ENCODE results near the gene TFDP2. TPM values are rescaled to one million over a fixed set of nuclear protein-coding genes. Genes with fewer than 3 reads are reported as not detected.

The TFDP2 gene
- total RNA-seq, 1 experiment from 2014 or later: 48.2 TPM

DNA sequence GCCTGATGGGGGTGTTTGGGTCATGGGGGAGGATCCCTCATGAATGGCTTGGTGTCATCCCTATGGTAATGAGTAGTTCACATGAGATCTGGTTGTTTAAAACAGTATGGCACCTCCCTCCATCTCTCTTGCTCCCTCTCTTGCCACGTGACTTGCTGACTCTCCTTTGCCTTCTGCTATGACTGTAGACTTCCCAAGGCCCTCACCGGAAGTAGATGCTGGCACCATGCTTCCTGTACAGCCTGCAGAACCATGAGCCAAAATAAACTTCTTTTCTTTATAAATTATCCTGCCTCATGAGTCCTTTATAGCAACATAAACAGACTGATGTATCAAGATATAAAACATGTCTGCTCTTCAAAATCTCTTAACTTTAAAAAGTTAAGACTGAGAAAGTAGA is 96.1 kb downstream of the TFDP2 start:
- no peak for ATAC-seq
- H3K36me3 Mint-ChIP-seq: no peaks in the 10 kb centered on the region
- no peak overlapping the region for H3K4me3 Mint-ChIP-seq
- H3K27ac Mint-ChIP-seq: no peak overlapping the region
- ChIA-PET POLR2A (no interaction called here), CTCF (no interaction called here)
- TF ChIP-seq ZNF121 (CRISPR knock-in tag; IDR thresholded peaks at IDR 0.05) (no peak), MXD4 (CRISPR knock-in tag; IDR thresholded peaks at IDR 0.05; ENCODE audit: borderline replicate concordance) (no peak), ZNF219 (CRISPR knock-in tag; IDR thresholded peaks at IDR 0.05; ENCODE audit: borderline replicate concordance) (no peak), EMX1 (CRISPR knock-in tag; IDR thresholded peaks at IDR 0.05) (no peak), PRRX2 (CRISPR knock-in tag; IDR thresholded peaks at IDR 0.05) (no peak), TEAD1 (CRISPR knock-in tag; IDR thresholded peaks at IDR 0.05) (no peak), ELF4 (CRISPR knock-in tag; IDR thresholded peaks at IDR 0.05; ENCODE audit: low read depth) (no peak)
- TF ChIP-seq, protein P1, sequence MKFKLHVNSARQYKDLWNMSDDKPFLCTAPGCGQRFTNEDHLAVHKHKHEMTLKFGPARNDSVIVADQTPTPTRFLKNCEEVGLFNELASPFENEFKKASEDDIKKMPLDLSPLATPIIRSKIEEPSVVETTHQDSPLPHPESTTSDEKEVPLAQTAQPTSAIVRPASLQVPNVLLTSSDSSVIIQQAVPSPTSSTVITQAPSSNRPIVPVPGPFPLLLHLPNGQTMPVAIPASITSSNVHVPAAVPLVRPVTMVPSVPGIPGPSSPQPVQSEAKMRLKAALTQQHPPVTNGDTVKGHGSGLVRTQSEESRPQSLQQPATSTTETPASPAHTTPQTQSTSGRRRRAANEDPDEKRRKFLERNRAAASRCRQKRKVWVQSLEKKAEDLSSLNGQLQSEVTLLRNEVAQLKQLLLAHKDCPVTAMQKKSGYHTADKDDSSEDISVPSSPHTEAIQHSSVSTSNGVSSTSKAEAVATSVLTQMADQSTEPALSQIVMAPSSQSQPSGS (CRISPR knock-in tag; IDR thresholded peaks at IDR 0.05; ENCODE audit: borderline replicate concordance, low read depth): no peak
- TF ChIP-seq, protein P2, sequence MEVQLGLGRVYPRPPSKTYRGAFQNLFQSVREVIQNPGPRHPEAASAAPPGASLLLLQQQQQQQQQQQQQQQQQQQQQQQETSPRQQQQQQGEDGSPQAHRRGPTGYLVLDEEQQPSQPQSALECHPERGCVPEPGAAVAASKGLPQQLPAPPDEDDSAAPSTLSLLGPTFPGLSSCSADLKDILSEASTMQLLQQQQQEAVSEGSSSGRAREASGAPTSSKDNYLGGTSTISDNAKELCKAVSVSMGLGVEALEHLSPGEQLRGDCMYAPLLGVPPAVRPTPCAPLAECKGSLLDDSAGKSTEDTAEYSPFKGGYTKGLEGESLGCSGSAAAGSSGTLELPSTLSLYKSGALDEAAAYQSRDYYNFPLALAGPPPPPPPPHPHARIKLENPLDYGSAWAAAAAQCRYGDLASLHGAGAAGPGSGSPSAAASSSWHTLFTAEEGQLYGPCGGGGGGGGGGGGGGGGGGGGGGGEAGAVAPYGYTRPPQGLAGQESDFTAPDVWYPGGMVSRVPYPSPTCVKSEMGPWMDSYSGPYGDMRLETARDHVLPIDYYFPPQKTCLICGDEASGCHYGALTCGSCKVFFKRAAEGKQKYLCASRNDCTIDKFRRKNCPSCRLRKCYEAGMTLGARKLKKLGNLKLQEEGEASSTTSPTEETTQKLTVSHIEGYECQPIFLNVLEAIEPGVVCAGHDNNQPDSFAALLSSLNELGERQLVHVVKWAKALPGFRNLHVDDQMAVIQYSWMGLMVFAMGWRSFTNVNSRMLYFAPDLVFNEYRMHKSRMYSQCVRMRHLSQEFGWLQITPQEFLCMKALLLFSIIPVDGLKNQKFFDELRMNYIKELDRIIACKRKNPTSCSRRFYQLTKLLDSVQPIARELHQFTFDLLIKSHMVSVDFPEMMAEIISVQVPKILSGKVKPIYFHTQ (CRISPR knock-in tag; IDR thresholded peaks at IDR 0.05): no peak
- TF ChIP-seq, protein P3, sequence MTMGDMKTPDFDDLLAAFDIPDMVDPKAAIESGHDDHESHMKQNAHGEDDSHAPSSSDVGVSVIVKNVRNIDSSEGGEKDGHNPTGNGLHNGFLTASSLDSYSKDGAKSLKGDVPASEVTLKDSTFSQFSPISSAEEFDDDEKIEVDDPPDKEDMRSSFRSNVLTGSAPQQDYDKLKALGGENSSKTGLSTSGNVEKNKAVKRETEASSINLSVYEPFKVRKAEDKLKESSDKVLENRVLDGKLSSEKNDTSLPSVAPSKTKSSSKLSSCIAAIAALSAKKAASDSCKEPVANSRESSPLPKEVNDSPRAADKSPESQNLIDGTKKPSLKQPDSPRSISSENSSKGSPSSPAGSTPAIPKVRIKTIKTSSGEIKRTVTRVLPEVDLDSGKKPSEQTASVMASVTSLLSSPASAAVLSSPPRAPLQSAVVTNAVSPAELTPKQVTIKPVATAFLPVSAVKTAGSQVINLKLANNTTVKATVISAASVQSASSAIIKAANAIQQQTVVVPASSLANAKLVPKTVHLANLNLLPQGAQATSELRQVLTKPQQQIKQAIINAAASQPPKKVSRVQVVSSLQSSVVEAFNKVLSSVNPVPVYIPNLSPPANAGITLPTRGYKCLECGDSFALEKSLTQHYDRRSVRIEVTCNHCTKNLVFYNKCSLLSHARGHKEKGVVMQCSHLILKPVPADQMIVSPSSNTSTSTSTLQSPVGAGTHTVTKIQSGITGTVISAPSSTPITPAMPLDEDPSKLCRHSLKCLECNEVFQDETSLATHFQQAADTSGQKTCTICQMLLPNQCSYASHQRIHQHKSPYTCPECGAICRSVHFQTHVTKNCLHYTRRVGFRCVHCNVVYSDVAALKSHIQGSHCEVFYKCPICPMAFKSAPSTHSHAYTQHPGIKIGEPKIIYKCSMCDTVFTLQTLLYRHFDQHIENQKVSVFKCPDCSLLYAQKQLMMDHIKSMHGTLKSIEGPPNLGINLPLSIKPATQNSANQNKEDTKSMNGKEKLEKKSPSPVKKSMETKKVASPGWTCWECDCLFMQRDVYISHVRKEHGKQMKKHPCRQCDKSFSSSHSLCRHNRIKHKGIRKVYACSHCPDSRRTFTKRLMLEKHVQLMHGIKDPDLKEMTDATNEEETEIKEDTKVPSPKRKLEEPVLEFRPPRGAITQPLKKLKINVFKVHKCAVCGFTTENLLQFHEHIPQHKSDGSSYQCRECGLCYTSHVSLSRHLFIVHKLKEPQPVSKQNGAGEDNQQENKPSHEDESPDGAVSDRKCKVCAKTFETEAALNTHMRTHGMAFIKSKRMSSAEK (CRISPR knock-in tag; IDR thresholded peaks at IDR 0.05; ENCODE audit: borderline replicate concordance): no peak
- TF ChIP-seq, protein P4, sequence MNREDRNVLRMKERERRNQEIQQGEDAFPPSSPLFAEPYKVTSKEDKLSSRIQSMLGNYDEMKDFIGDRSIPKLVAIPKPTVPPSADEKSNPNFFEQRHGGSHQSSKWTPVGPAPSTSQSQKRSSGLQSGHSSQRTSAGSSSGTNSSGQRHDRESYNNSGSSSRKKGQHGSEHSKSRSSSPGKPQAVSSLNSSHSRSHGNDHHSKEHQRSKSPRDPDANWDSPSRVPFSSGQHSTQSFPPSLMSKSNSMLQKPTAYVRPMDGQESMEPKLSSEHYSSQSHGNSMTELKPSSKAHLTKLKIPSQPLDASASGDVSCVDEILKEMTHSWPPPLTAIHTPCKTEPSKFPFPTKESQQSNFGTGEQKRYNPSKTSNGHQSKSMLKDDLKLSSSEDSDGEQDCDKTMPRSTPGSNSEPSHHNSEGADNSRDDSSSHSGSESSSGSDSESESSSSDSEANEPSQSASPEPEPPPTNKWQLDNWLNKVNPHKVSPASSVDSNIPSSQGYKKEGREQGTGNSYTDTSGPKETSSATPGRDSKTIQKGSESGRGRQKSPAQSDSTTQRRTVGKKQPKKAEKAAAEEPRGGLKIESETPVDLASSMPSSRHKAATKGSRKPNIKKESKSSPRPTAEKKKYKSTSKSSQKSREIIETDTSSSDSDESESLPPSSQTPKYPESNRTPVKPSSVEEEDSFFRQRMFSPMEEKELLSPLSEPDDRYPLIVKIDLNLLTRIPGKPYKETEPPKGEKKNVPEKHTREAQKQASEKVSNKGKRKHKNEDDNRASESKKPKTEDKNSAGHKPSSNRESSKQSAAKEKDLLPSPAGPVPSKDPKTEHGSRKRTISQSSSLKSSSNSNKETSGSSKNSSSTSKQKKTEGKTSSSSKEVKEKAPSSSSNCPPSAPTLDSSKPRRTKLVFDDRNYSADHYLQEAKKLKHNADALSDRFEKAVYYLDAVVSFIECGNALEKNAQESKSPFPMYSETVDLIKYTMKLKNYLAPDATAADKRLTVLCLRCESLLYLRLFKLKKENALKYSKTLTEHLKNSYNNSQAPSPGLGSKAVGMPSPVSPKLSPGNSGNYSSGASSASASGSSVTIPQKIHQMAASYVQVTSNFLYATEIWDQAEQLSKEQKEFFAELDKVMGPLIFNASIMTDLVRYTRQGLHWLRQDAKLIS (CRISPR knock-in tag; IDR thresholded peaks at IDR 0.05; ENCODE audit: borderline replicate concordance): no peak
- H3K4me1 Mint-ChIP-seq: no peaks in the 10 kb centered on the region
- peaks cover 8% of the 10 kb centered on the region; the same call in 1 of the 2 replicates for H3K9me3 Mint-ChIP-seq
- H3K27me3 Mint-ChIP-seq (ENCODE audit: low read depth): no peaks in the 10 kb centered on the region
- DNase-seq (ENCODE audit: low spot score): no peak

DNA sequence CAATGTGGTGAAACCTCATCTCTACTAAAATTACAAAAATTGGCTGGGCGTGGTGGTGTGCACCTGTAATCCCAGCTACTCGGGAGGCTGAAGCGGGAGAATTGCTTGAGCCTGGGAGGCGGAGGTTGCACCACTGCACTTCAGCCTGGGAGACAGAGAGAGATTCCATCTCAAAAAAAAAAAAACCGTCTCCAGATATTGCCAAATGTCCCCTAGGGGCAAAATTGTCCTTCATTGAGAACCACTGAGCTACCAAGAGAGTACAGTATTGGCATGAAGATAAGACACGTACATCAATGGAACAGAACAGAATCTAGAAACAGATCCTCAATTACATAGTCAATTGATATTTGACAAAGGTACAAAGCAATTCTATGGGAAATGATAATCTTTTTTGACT is 98.0 kb downstream of the TFDP2 start:
- Mint-ChIP-seq H3K27ac (no peak overlapping the region), H3K27me3 (ENCODE audit: low read depth) (no peaks in the 10 kb centered on the region), H3K36me3 (no peaks in the 10 kb centered on the region), H3K9me3 (peaks cover 8% of the 10 kb centered on the region; the same call in 1 of the 2 replicates), H3K4me3 (no peak overlapping the region), H3K4me1 (peaks cover 9% of the 10 kb centered on the region; the same call in 1 of the 2 replicates)
- ChIA-PET CTCF (no interaction called here), POLR2A (no interaction called here)
- DNase-seq (ENCODE audit: low spot score) (no peak), ATAC-seq (no peak)
- no peak for TF ChIP-seq ETV6 (CRISPR knock-in tag; IDR thresholded peaks at IDR 0.05)
- no peak for TF ChIP-seq OVOL2 (CRISPR knock-in tag; IDR thresholded peaks at IDR 0.05; ENCODE audit: borderline replicate concordance)
- no peak for TF ChIP-seq RORB (CRISPR knock-in tag; IDR thresholded peaks at IDR 0.05)
- TF ChIP-seq, protein P5, sequence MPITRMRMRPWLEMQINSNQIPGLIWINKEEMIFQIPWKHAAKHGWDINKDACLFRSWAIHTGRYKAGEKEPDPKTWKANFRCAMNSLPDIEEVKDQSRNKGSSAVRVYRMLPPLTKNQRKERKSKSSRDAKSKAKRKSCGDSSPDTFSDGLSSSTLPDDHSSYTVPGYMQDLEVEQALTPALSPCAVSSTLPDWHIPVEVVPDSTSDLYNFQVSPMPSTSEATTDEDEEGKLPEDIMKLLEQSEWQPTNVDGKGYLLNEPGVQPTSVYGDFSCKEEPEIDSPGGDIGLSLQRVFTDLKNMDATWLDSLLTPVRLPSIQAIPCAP (CRISPR knock-in tag; IDR thresholded peaks at IDR 0.05): no peak
- TF ChIP-seq, protein P6, sequence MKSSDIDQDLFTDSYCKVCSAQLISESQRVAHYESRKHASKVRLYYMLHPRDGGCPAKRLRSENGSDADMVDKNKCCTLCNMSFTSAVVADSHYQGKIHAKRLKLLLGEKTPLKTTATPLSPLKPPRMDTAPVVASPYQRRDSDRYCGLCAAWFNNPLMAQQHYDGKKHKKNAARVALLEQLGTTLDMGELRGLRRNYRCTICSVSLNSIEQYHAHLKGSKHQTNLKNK (CRISPR knock-in tag; IDR thresholded peaks at IDR 0.05): no peak
- no peak for TF ChIP-seq TP53 (CRISPR knock-in tag; IDR thresholded peaks at IDR 0.05)
- TF ChIP-seq NFYB (CRISPR knock-in tag; conservative IDR thresholded peaks at IDR 0.05; ENCODE audit: low read depth): no peak
- TF ChIP-seq ZNF121 (CRISPR knock-in tag; IDR thresholded peaks at IDR 0.05): no peak
- no peak for TF ChIP-seq KAT7 (CRISPR knock-in tag; IDR thresholded peaks at IDR 0.05; ENCODE audit: borderline replicate concordance)
- no peak for TF ChIP-seq ZNF423 (CRISPR knock-in tag; IDR thresholded peaks at IDR 0.05)
- TF ChIP-seq, protein P7, sequence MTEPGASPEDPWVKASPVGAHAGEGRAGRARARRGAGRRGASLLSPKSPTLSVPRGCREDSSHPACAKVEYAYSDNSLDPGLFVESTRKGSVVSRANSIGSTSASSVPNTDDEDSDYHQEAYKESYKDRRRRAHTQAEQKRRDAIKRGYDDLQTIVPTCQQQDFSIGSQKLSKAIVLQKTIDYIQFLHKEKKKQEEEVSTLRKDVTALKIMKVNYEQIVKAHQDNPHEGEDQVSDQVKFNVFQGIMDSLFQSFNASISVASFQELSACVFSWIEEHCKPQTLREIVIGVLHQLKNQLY (CRISPR knock-in tag; IDR thresholded peaks at IDR 0.05): no peak

All from WTC11 (cell line).